GM15510 (cell line): Measurements from ENCODE around the gene FOXL2.

ENCODE experiments used
- POLR2A ChIP-seq: IDR thresholded peaks from 3 replicates; pipeline ENCODE4 v1.6.1; 2011; ENCODE audit warnings: borderline replicate concordance; ENCODE audit not compliant: insufficient read length; ENCODE audit errors: extremely low read depth

FOXL2 gene

DNA sequence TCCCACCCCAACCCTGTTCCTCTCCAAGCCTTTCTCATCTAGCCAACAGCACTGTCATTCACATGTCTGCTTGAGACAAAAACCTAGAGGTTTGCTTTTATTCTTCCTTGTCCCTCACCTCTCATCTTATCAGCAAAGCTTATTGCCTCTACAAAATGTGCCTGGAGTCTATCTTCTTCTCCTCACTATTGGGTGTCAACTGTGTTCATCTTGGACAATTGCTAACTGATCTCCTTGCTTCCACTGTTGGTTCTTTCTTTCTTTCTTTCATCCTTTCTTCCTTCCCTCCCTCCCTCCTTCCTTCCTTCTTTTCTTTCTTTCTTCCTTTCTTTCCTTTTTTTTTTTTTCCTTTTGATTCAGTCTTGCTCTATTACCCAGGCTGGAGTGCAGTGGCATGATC lies 48.2 kb downstream of the FOXL2 start:
- no peak for TF ChIP-seq POLR2A

DNA sequence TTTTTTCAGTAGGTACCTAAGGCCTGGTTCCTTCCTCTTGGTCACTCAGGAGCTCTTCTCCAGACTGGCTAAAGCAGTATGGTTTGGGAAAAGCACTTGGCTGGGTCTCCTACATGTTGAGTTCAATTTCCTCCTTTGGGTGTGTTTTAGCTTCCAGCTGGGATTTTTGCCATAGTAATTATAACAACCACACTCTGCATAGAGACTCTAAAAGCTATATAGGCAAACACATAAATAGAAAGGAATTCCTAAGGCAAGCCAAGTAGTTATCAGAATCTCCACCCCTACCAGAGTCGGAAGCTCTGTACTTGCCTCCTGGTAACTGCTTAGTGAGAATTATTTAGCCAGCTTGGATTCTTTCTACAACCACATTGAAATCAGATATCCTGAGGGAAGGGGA lies 48.6 kb downstream of the FOXL2 start:
- TF ChIP-seq POLR2A = no peak
